Hippocampal formation (tissue), 2 donors: ENCODE results near the gene FAM221A.
"Not testable (repeated sequence)": the region's sequence is repeated elsewhere in the genome, so short reads cannot be mapped to it uniquely, and the experiment has no call there.

Experiments used
- DNase-seq, 2 donors: peaks; one replicate each; lab custom pipeline; 2025; lab: John Stamatoyannopoulos, UW

FAM221A gene

GRCh38 chr7:23700046-23700445 lies 20.0 kb downstream of the FAM221A start:
- no peak for DNase-seq

DNA sequence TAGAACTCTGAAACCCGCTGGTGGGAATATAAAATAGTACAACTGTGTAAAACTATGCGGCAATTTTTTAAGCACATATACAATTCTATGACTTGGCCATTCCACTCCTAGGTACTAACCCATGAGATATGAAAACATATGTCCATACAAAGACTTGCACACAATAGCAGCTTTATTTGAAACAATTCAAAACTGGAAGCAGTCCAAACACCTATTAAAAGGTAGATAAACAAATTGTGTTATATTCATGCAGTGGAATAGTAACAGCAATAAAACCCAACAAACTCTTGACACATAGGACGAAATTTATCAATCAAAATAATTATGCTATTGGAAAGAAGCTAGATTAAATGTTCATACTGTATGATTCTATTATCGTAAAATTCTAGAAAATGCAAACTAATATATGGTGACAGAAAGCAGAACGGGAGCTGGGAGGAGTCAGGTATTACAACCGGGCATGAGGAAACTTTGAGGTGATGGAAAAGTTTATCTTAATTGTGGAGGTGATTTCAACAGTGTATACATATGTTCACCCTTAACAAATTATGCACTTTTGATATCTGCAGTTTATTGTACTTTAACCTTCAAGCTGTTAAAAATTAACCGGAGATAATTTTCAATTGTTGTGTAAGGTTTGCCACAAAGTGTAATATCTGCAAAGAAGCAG lies 29.2 kb downstream of the FAM221A start:
- DNase-seq, result no peak

DNA sequence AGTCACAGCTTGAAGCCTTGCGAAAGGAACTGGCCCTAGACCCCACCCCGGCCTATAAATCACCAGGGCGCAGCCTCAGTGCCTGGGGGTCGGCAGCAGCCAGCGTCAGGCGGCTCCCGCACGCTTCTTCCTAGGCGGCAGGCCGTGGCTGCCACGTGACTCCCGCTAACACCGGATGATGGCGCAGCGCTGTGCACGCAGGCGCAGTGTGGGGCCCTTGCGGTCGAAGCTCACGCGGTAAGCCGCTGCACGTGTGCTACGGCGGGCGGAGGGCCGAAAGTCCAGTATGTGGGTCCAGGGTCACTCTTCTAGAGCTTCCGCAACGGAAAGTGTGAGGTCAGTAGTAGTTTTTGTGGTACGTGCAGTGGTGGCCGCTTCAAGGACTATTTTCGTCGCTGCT lies 30.0 kb downstream of the FAM221A start, which contains the start of gene STK31:
TSS of gene STK31 (plus strand) at position 220 of the 400 bp plus-strand sequence. CDS start at position 287, 67 bp downstream.
- no peak for DNase-seq

DNA sequence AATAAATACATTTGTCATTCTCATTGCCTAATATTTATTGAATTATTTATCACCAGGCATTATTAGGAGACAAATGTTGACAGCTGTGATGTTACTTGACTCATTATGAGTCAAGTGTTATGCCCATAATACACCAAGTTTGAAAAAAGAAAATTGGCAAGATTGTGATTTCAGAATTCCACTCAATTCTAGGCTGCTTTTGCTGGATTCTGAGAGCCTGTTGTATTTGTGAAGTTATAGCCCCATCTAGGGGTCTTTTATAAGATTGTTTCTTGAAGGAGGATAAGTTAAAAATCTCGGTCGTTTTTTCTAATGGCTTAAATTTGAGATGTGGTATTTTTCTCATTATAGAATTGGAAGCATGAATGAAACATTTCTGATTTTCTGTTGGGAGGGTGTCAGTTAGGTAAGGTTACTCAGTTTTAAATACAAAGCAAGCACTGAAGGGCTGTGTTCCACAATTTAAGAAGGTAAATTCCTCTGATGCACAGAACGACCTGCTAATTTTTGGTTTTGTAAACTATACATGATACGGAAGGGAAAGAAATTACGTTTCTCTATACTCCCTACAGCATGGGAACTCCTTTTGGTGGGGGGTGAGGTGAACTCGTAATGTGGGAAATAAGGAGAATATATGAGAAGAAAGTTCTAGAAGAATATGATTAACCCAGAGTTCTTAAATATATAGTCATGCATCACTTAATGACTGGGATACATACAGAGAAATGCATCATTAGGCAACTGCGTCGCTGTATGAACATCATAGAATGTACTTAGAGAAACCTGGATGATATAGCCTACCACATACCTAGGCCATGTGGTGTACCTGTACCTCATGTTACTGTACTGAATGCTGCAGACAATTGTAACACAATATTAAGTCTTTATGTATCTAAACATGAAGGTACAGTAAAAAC lies 32.6 kb downstream of the FAM221A start:
- peak in 1 of 2 donors; percentile 87 for DNase-seq

DNA sequence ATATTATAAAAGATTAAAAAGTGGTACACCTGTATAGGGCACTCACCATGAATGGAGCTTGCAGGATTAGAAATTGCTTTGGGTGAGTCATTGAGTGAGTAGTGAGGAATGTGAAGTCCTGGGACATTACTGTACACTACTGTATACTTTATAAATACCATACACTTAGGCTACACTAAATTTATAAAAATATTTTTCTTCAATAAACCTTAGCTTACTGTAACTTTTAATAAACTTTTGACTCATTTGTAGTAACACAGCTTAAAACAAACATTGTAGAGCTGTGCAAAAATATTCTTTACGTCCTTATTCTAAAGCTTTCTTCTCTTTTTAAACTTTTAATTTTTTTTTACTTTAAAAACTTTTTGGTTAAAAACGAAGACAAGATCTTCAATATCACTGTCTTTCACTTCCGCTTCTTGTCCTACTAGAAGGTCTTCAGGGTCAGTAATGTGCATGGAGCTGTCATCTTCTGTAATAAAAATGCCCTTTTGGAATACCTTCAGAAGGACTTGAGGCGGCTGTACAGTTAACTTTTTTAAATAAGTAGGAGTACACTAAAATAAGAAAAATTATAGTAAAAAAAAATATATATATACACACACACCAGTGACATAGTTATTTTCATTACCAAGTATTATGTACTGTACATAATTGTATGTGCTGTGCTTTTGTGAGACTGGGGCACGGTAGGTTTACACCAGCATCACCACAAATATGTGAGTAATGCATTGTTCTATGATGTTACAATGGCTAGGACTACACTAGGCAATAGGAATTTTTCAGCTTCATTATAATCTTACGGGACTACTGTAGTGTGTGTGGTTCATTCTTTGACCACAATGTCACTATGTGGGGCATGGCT lies 33.5 kb downstream of the FAM221A start:
- no peak for DNase-seq

- DNase-seq, result no peak
Measured at GRCh38 chr7:23714150-23714464, 34.1 kb downstream of the FAM221A start.

DNA sequence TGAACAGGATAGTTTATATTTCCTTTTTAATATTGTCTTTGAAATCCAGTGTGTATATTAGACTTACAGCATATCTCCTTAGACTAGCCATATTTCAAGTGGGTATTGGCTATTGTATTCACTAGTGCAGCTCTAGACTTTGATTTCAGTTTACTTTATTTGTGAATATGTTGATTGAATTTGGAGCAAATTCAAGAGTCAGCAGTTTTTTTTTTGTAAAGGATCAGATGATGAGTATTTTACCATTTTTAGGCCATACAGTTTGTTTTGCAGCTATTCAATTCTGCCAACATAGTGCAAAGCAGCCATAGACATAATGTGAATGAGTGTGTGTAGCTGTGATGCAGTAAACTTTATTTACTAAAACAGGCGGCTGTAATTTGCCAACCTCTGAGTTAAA lies 34.6 kb downstream of the FAM221A start:
- no peak for DNase-seq

DNA sequence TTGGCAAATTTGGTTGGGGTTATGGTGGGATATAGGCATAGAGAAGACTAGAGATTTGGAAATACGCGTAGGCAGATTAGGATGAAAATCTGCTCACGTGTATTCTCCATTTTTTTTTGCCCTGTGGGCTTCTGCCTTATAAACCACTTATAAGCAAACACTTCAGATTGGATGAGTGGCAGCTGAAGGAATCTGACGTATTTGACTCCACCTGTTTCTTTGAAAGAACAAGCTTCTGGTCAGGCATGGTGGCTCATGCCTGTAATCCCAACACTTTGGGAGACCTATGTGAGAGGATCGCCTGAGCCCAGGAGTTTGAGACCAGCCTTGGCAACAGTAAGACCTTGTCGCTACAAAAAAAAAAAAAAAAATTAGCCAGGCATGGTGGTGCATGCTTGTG lies 35.1 kb downstream of the FAM221A start:
- no peak for DNase-seq

DNA sequence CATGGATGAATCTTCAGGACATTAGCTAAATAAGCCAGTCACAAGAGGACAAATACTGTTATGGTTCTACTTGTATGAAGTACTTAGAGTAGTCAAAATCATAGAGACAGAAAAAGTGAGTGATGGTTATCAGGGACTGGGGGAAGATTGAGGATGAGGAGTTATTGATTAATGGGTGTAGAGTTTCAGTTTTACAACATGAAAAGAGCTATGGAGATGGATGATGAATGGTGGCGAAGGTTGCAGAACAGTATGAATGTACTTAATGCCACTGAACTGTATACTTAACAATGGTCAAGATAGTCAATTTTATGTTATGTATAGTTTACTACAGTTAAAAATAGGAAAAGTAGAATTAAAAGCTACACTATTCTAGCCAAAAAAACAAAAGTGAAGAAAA lies 37.8 kb downstream of the FAM221A start:
- DNase-seq, result no peak

DNA sequence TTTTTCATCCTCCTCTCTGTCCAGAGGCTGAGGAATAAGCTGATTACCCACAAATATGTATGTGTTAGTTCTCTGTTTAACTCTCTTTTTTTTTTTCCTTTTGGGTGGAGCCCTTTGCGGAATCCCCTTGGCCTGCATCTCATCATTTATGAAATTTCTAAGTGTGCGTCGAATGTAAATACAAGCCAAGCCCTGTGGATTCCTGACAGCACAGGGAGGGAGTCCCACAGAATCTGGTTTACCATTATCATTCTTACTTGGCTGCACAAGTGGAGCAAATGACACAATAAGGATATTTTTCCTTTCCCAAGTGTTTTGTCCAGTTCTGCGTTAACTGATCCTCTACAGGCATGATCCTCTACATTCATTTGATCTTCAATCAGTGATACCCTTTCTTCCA lies 41.5 kb downstream of the FAM221A start:
- DNase-seq, result no peak

DNA sequence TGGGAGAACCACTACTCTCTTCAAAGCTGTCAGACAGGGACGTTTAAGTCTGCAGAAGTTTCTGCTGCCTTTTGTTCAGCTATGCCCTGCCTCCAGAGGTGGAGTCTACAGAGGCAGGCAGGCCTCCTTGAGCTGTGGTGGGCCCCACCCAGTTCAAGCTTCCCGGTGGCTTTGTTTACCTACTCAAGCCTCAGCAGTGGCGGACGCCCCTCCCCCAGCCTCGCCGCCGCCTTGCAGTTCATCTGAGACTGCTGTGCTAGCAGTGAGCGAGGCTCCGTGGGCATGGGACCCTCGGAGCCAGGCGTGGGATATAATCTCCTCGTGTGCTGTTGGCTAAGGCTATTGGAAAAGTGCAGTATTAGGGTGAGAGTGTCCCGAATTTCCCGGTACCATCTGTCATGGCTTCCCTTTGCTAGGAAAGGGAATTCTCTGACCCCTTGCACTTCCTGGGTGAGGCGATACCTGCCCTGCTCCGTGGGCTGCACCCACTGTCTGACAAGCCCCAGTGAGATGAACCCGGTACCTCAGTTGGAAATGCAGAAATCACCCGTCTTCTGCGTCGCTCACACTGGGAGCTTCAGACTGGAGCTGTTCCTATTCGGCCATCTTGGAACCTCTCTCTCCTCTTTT lies 42.7 kb downstream of the FAM221A start:
- not testable (repeated sequence) for DNase-seq

- not testable (repeated sequence) for DNase-seq
Measured at GRCh38 chr7:23724113-23724512, 44.1 kb downstream of the FAM221A start.

DNA sequence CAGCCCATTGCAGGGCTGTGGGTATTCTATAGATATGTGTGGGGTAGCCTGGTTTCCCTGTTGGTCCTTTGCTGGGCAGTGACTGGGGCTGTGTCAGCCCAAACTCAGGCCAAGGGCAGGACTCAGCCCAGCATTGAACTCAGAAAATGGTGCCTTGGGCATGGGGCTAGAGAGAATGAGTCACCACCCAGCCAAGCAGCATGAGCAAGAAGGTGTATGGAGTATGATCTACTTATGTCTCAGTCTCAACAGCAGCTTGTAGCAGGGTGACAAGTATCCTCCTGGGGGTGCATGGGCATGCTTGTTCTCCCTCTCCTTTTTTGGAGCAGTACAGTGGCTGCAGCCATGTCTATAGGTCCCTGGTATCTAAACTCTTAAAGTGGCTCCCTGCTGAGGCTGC lies 62.1 kb downstream of the FAM221A start:
- no peak for DNase-seq

DNA sequence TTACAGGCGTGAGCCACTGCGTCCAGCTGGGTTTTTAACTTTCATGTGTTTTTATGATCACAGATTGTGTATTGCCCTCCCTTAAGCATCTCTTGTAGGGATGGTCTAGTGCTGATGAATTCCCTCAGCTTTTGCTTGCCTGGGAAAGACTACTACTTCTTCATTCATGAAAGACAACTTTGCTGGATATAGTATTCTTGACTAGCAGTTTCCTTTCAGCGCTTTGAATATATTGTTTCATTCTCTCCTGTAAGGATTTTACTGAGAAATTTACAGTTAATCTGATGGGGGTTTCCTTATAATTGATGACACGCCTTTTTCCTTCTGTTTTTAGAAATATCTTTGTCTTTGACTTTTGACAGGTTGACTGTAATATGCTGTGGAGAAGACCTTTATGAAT lies 63.2 kb downstream of the FAM221A start:
- DNase-seq, result no peak

DNA sequence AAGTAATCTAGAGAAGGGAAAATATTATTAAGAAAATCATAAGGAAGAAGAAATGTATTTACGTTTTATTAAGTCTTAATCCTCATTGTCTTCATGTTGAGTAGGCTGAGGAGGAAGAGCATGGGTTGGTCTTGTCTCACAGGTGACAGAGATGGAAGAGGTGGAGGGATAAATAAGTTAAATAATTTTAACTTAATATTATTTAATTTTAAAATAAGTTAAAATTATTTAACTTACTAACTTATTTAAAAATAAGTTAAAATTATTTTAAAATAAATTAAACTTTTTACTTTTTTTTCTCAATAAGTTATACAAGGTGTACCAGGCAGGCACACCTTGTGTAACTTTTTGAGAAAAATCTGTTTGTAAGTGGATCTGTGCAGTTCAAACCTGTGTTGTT lies 66.6 kb downstream of the FAM221A start:
- DNase-seq, result no peak

- no peak for DNase-seq
Measured at GRCh38 chr7:23751852-23752251, 71.9 kb downstream of the FAM221A start.
